Fibroblast of lung (primary cell): Measurements from ENCODE around the gene PLD1. TPM values are rescaled to one million over a fixed set of nuclear protein-coding genes. Genes with fewer than 3 reads are reported as not detected.

Experiments
- DNase-seq, 2 donors: peaks; one replicate each; pipeline versions ENCODE4 v3.0.0 to v3.0.0-alpha.2; 2010; ENCODE audit warnings: low read depth in 2 of 2
- H2AFZ ChIP-seq: 2 replicates; pipeline ENCODE4 v1.5.1; 2012; ENCODE audit warnings: low read length, control low read depth, inconsistent platforms
- H3K27ac ChIP-seq: 2 replicates; pipeline ENCODE4 v1.5.1; 2011; ENCODE audit warnings: low read length, control low read depth; ENCODE audit not compliant: insufficient read depth
- H3K27me3 ChIP-seq: 2 replicates; pipeline ENCODE4 v1.5.1; 2011; ENCODE audit warnings: mild to moderate bottlenecking, low read length; ENCODE audit not compliant: control insufficient read depth, insufficient read depth
- H3K36me3 ChIP-seq: 2 replicates; pipeline ENCODE4 v1.5.1; 2011; ENCODE audit warnings: low read length; ENCODE audit not compliant: control insufficient read depth, insufficient read depth
- H3K4me1 ChIP-seq: 2 replicates; pipeline ENCODE4 v1.5.1; 2011; ENCODE audit warnings: low read length; ENCODE audit not compliant: control insufficient read depth, insufficient read depth; ENCODE audit errors: extremely low read depth
- H3K4me2 ChIP-seq: 2 replicates; pipeline ENCODE4 v1.5.1; 2011; ENCODE audit warnings: low read length, control low read depth; ENCODE audit not compliant: insufficient read depth; ENCODE audit errors: extremely low read depth
- H3K4me3 ChIP-seq, 4 experiments: fragments of 200-600 bp in 1 of 4; sonication (generic) in 1 of 4; replicated peaks in 1 of 4; 2 replicates each; pipeline ENCODE4 v1.5.1; 2011 to 2016; ENCODE audit warnings: low read length in 4 of 4, low read depth in 3 of 4, mild to moderate bottlenecking in 3 of 4, control low read depth in 2 of 4, inconsistent platforms in 1 of 4, mixed read lengths in 1 of 4; ENCODE audit not compliant: insufficient read depth in 1 of 4; ENCODE audit errors: control extremely low read depth in 1 of 4
- H3K79me2 ChIP-seq: 2 replicates; pipeline ENCODE4 v1.5.1; 2012; ENCODE audit warnings: mild to moderate bottlenecking, low read length, inconsistent platforms; ENCODE audit not compliant: control insufficient read depth, insufficient read depth
- H3K9ac ChIP-seq: 2 replicates; pipeline ENCODE4 v1.5.1; 2011; ENCODE audit warnings: mild to moderate bottlenecking, low read length, control low read depth; ENCODE audit not compliant: insufficient read depth
- H3K9me3 ChIP-seq: 2 replicates; pipeline ENCODE4 v1.5.1; 2012; ENCODE audit warnings: low read depth, low read length; ENCODE audit not compliant: control insufficient read depth, insufficient read depth
- H4K20me1 ChIP-seq: 2 replicates; pipeline ENCODE4 v1.5.1; 2011; ENCODE audit warnings: low read length; ENCODE audit not compliant: control insufficient read depth, insufficient read depth; ENCODE audit errors: extremely low read depth
- CTCF ChIP-seq, 2 donors: IDR thresholded peaks in 1 of 2; conservative IDR thresholded peaks in 1 of 2; 1 replicate in 1 of 2; 2 replicates in 1 of 2; pipeline ENCODE4 v1.5.1; 2011 to 2012; ENCODE audit warnings: low read length in 2 of 2, control low read depth in 1 of 2, inconsistent platforms in 1 of 2, low read depth in 1 of 2, mild to moderate bottlenecking in 1 of 2
- EZH2 ChIP-seq: IDR thresholded peaks from 2 replicates; pipeline ENCODE4 v1.5.1; 2012; ENCODE audit warnings: low read length, control low read depth, mild to moderate bottlenecking; ENCODE audit errors: missing control alignments
- polyA plus RNA-seq, 2 donors: library from polyadenylated mRNA; depleted of rRNA in 1 of 2; stranded (reverse) in 1 of 2; unstranded in 1 of 2; fragments of >200 nt; gene quantifications; 2 replicates each; pipeline ENCODE4 v1.2.1, GENCODE V29; 2011 to 2012; ENCODE audit warnings: missing spikeins in 1 of 2
- total RNA-seq: library from RNA; depleted of rRNA; stranded (reverse); fragments of >200 nt; gene quantifications from 2 replicates; pipeline ENCODE4 v1.2.1, GENCODE V29; 2014

The PLD1 gene
- total and polyA plus RNA-seq, 2 donors (not counting 1 experiment from before 2014, with no cell fraction given) = 10.8 to 18.8 TPM

GRCh38 chr3:171782617-171783016, 27.7 kb downstream of the PLD1 start:
- H3K27ac ChIP-seq = no peak overlapping the region
- no peak overlapping the region for H3K4me3 ChIP-seq
- TF ChIP-seq EZH2 (no peak), CTCF (conservative IDR thresholded peaks at IDR 0.05 in 1 of 2, IDR thresholded peaks at IDR 0.05 in 1 of 2; ENCODE audit: low read depth in 1 of 2, low read length in 2 of 2) (no peak)
- no peak for DNase-seq
- H4K20me1 ChIP-seq = no peaks in the 10 kb centered on the region
- H3K9me3 ChIP-seq = no peaks in the 10 kb centered on the region
- H3K9ac ChIP-seq = no peak overlapping the region
- no peaks in the 10 kb centered on the region for H3K36me3 ChIP-seq
- no peaks in the 10 kb centered on the region for H3K79me2 ChIP-seq
- H2AFZ ChIP-seq = no peak overlapping the region
- H3K27me3 ChIP-seq = no peaks in the 10 kb centered on the region
- H3K4me1 ChIP-seq = no peaks in the 10 kb centered on the region
- no peak overlapping the region for H3K4me2 ChIP-seq

- no peaks in the 10 kb centered on the region for H3K9me3 ChIP-seq
- no peaks in the 10 kb centered on the region for H3K4me1 ChIP-seq
- TF ChIP-seq CTCF (conservative IDR thresholded peaks at IDR 0.05 in 1 of 2, IDR thresholded peaks at IDR 0.05 in 1 of 2; ENCODE audit: low read depth in 1 of 2, low read length in 2 of 2) = no peak
- no peak for TF ChIP-seq EZH2
- H3K4me2 ChIP-seq = peak overlapping the region; percentile 30
- peak overlapping the region in 1 of 4 experiments; percentile 4 for H3K4me3 ChIP-seq
- H4K20me1 ChIP-seq = no peaks in the 10 kb centered on the region
- no peak overlapping the region for H3K9ac ChIP-seq
- H3K36me3 ChIP-seq = no peaks in the 10 kb centered on the region
- H3K79me2 ChIP-seq = no peaks in the 10 kb centered on the region
- no peaks in the 10 kb centered on the region for H3K27me3 ChIP-seq
- H3K27ac ChIP-seq = no peak overlapping the region
- H2AFZ ChIP-seq = no peak overlapping the region
- DNase-seq = peak; percentile 63 to 94
These were observed 28.6 kb downstream of the PLD1 start for GRCh38 chr3:171781711-171782127.

- H3K9ac ChIP-seq = no peak overlapping the region
- no peak overlapping the region for H3K4me3 ChIP-seq
- no peak overlapping the region for H2AFZ ChIP-seq
- no peaks in the 10 kb centered on the region for H3K9me3 ChIP-seq
- DNase-seq = no peak
- H3K36me3 ChIP-seq = no peaks in the 10 kb centered on the region
- H3K27ac ChIP-seq = no peak overlapping the region
- no peaks in the 10 kb centered on the region for H3K27me3 ChIP-seq
- TF ChIP-seq EZH2 (no peak), CTCF (conservative IDR thresholded peaks at IDR 0.05 in 1 of 2, IDR thresholded peaks at IDR 0.05 in 1 of 2; ENCODE audit: low read depth in 1 of 2, low read length in 2 of 2) (no peak)
- no peak overlapping the region for H3K4me2 ChIP-seq
- no peaks in the 10 kb centered on the region for H3K4me1 ChIP-seq
- no peaks in the 10 kb centered on the region for H3K79me2 ChIP-seq
- no peaks in the 10 kb centered on the region for H4K20me1 ChIP-seq
These were observed 31.8 kb downstream of the PLD1 start for GRCh38 chr3:171778493-171778892.
